Epidermal melanocyte (primary cell): Measurements from ENCODE around the gene HPD.

Source experiments
- DNase-seq: peaks from one replicate; pipeline ENCODE4 v3.0.0; 2011; ENCODE audit warnings: low spot score; ENCODE audit not compliant: insufficient read length

The HPD gene

DNA sequence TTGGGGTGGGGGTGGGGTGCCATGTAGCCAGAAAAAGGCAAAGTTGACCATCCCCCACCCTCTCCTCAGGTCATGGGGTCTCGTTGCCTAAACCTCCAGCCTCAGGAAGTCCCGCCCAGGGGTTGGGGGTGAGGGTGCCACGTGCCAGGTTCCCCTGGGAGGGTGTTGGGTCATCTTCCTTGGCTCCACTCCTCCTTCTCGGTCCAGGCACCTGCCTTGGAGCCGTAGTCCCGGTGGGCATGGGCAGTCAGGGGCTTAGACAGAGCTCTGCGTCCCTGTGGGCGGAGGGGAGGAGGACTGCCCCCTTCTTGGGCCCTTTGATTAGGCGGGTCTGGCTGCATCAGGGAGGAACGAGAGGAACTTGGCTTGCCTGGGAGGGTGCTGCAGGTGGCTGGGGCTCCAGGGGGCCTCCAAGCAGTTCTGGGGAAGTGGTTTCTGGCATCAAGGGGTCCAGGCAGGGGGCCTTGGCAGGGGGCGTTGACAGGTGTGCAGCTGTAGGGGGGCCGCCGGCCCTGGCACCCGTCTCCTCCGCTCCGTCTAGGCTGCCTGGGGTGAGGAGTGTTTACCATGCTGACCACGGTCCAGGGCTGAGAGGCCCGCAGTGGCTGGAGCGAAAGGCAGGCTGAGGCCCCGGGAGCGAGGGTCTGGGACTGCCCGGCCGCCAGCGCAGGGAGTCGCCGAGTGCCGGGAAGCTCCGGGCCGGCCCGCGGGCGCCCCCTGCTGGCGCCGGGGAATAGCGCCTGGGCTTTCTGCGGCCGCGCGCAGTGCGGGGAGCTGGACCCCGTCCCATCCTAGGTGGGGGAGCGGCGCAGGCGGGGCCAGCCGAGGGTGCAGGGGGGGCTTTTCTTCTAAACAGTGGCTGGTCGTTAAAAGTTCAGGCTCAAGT is 47.0 kb downstream of the HPD start:
- peak; percentile 90 for DNase-seq

DNA sequence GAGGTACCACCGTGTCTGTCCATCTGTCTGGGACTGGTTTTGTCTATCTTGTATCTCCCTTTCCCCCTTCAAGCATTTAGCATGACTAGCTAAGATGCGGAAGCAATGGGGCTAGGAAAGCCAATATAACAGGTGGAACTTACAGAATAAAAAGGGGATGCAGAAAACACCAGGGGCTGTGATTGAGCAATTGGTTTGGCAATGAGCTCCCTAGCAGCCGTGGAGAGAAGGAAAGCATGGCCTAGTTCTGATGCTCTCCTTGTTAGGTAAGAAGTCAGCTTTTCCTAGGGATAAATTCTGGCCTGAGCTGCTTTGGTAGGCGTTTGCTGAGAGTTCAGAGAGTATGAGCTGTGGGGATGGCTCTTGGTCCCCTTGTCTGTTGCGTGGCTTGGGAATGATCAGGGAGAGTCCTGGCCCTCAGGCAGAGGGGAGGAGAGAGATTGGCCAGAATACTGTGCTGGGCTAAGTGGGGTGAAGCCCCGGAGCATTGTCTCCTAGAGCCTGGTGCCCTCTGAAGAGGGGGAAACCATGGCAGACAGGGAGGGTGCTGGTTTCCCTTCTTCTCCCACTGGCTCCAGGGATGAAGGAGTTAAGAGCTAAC is 47.7 kb downstream of the HPD start:
- no peak for DNase-seq

DNA sequence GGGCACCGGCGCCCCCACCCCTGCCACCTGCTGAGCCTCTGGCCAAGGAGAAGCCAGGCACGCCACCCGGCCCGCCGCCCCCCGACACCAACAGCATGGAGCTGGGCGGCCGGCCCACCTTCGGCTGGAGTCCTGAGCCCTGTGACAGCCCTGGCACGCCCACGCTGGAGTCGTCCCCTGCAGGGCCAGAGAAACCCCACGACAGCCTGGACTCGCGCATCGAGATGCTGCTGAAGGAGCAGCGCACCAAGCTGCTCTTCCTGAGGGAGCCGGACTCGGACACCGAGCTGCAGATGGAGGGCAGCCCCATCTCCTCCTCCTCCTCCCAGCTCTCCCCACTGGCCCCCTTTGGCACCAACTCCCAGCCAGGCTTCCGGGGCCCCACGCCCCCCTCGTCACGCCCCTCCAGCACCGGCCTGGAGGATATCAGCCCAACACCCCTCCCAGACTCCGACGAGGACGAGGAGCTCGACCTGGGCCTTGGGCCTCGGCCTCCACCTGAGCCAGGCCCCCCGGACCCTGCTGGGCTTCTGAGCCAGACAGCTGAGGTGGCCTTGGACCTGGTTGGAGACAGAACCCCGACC is 48.3 kb downstream of the HPD start:
- no peak for DNase-seq

DNA sequence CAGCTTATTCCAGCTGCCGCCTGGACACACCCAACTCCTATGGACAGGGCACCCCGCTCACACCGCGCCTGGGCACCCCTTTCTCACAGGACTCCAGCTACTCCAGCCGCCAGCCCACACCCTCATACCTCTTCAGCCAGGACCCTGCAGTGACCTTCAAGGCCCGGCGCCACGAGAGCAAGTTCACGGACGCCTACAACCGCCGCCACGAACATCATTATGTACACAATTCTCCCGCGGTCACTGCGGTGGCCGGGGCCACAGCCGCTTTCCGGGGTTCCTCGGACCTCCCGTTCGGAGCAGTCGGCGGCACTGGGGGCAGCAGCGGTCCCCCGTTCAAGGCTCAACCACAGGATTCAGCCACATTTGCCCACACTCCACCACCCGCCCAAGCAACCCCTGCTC is 48.9 kb downstream of the HPD start:
- DNase-seq: no peak

DNA sequence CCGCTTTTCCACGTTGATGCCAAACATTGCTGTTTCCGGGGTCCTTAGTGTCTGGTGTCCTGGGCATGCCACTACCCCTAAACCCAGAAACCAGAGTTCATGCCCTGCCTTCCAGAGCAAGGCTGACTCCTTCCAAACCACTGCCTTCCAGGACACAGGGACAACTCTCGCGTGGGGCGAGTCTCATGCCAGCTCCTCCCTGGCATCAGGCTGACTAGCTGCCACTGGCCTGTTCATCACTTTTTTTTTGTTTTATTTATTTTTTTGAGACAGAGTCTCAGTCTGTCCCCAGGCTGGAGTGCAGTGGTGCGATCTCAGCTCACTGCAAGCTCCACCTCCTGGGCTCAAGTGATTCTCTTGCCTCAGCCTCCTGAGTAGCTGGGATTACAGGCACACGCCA is 50.0 kb downstream of the HPD start:
- DNase-seq: no peak

DNA sequence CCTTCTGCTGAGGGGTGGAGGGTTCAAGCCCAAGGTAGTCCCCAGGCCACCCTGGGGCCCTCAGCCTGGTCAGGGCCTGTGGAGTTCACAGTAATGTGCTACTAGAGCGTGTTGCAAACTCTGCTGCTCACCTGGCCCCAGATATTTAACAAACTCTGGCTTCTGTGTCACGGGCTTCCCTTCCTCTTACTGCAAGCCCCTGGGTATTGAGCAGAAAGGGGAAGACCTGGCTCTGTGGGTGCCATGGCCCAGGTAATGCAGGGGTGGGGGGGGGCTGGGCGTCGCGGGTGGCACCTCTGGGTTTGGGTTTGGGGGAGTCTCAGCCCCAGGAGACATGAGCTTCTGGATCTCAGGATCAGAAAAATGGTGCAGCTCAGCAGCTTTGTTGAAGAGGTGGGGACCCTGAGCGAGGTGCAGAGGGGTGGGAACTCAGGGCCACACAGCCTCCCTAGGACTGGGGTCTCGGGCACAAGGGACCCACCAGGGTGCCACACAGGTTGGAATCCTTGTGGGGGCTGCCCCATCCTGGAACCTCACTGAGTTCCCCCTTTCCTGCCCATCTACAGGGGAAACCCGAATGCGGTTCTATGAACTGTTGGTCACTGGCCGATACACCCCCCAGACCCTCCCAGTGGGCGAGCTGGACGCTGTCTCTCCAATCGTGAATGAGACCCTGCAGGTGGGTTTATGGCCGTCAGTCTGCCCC is 50.9 kb downstream of the HPD start:
- DNase-seq: no peak

DNA sequence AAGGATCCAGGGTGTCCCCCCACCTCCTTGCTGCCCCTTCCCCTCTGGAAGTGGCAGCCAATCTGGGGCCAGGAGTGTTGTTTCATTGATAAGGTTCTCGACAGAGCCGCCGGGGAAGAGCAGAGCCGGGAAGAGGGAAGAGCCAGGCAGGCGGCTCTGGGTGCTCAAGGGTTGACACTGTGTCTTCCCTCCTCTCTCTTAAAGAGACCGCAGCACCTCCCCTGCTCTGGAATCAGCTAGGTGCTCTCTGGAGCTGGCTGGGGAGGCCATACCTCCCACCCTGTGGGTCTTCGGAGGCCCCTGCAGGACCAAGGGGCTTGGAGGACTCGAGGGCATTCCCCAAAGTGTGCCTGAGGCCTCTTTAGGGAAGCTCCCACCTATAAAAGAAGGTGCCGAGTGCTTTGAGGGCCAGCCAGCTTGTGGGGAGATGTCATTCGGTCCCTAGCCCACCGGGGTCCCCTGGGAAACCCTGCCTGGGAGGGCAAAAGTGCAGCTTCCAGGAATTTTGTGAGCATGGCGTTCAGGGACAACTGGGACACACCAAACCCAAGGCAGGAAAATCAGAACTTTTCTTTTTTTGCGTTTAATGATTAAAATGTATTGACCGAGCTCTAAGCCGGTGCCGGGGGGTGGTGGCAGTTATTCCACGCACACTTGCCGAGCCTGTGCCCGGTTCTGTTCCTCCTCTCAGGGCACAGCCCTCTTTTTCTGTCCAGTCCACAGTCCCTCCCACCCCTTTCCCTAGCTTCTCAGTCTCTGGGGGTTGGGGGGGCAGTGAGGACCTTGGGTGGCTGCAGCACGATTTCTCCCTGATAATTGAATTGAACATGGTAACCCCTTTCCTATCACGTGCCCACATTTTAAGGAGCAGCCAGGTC is 51.9 kb downstream of the HPD start:
- DNase-seq: no peak

DNA sequence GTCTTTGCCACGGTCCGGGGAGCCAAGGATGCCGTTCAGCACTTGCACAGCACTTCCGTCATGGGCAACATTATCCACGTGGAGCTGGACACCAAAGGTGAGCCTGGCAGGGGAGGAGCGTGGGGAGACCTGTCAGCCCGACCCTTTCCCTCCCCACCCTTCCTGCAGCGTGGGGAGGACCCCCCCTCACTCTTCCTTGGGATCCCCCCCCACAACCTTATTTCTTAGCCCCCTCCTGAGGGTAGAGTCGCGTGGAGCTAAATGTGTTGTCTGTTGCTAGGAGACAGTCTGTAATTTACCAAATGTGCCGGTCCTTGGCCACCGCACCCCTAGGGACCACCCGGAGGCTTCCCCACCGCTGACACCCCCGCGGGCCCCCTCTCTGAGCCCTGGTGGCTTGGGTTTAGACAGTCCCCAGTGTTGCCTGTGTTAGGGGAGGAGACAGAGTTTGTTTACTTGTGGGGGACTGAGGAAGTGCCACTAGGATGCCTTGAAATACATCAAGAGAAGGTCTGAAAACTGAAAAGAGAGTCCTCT is 52.6 kb downstream of the HPD start:
- no peak for DNase-seq

DNA sequence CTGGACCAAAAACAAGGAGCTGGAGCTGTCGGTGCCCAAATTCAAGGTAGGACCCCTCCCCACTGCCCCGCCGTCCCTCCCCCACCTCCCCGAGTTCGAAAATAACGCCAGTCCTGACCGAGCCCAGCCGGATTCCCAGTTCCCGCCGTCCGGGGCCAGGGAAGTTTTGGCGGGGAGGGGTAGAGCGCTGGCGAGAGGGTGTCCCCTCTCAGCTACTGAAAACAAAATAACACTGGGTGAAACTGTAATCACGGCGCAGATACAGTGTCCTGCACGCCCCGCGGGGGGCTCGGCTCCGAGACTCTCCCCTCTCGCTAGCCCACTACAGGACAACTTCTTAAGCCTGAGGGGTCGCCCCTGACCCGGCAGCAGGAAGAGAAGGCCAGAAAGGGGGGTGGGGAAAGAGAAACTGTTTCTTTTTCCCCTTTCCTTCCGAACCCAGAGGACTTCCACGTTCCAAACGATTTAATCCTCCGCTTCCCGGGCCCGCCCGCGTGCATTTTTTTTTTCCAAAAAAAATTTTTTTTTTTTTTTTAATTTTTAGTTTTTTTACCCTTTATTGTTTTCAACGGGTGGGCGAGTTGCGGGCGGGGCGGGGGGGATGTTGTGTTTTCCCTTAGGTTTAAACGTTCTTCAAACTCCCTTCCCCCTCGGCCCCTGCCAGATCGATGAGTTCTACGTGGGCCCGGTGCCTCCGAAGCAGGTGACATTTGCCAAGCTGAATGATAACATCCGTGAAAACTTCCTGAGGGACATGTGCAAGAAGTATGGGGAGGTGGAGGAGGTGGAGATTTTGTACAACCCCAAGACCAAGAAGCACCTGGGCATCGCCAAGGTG is 53.3 kb downstream of the HPD start:
- peak; percentile 17 for DNase-seq

DNA sequence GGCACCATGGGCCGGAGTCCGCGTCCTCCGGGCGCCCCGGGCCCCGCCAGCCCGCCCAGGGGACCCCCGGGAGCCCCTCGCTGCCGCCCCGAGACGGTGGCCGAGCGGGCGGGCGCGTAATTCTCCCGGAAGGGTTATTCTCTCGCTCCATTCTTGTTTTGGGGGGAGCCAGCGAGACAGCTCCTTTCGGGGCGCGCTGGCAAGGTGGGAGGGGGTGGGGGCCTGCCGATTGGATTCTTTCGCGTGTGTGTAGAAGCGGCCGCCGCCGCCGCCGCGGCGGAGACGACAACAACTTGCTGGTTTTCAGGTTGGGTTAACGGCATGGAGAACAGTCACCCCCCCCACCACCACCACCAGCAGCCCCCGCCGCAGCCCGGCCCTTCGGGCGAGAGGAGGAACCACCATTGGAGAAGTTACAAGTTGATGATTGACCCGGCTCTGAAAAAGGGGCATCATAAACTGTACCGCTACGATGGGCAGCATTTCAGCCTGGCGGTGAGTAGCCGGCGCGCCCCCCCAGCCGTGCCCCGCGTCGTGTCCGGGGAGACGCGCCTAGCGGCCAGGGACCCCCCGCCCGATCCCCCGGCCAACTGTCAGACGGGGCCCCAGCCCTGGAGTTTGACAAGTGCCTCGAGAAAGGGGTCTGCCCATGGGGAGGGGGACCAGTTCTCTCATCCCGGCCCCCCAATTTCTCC is 54.1 kb downstream of the HPD start:
- DNase-seq: no peak

DNA sequence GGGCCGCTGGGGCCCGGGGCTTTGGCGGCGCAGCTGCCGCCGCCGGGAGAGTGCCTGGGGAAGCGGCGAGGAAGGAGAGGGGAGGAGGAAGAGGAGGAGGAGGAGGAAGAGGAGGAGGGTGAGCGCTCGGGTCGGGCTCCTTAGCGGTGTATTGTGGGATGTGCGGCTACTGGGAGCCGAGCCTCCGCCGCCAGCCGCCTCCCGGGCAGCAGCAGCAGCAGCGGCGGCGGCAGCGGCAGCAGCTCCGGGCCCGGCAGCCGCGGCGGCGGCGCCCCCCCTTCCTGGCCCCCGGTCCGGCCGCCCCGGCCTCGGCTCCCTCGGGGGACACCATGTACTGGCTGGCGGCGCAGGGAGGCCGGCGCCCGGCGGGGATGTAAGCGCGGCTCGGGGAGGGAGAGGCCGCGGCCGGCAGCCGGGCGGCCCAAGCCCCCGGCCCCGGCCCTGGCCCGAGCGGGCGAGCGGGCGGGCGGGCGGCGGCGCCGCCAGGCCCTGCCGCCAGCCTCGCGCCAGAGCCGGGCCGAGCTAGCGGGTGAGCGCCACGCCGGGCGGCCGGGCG is 54.7 kb downstream of the HPD start, which contains the start of gene SETD1B:
Gene SETD1B (plus strand): TSS at position 149 of the 556 bp plus-strand sequence. CDS start 729 bp downstream, outside the sequence.
- DNase-seq: no peak

DNA sequence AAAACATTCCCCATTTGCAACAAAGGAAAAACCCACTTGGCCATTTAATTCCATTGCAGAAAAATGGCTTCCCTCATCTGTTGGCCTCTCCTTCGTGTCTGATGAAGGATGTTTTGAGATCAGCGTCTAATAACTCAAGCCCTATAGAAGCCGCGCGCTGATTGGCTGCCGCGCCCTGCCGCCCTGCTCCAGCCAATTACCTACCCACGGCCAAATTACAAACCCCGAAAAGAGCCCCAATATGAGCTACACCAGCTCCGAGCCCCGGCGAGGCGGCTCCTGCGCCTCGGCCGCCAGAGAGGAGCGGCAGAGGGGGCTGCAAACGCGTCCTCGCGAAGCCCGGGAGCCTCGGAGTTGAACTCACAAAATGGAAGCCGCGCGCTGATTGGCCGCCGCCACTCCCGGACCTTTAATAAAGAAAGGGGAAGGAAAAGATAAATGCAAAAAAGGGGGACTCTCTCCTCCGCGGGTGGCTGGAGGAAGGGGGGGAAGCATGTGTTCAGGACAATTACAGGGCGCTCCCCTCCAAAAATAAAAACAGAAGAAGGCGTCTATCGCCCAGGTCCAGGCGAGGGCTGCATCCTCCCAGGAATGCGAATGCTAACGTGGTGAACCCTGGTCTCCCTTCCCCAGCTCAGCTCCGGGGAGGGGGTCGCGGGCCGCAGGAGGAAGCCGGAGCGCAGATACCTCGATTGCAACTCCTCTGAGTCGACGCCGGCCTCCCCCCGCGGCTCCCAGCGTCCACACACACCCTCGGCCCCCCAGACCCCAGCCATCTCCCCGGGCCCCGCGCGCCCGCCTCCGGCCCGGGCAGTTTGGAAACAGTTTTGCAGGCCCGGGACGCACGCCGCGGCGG is 55.6 kb downstream of the HPD start:
- peak; percentile 99 for DNase-seq

DNA sequence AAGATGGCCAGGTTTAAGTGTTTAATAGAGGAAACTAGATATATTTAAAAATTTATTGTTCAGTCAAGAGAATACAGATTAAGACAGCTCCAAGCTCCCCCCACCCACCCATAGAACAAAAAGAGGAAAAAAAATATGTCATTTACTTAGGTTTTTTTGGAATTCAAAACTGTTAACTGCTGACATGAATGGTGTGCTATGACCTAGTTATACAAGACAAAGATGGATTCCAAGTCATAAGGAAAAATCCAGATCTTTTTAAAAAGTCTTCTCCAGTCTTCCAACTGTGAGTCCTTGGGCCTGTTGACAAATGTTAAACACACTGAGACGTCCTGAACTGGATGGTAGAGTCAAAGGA is 56.2 kb downstream of the HPD start:
- DNase-seq: no peak

DNA sequence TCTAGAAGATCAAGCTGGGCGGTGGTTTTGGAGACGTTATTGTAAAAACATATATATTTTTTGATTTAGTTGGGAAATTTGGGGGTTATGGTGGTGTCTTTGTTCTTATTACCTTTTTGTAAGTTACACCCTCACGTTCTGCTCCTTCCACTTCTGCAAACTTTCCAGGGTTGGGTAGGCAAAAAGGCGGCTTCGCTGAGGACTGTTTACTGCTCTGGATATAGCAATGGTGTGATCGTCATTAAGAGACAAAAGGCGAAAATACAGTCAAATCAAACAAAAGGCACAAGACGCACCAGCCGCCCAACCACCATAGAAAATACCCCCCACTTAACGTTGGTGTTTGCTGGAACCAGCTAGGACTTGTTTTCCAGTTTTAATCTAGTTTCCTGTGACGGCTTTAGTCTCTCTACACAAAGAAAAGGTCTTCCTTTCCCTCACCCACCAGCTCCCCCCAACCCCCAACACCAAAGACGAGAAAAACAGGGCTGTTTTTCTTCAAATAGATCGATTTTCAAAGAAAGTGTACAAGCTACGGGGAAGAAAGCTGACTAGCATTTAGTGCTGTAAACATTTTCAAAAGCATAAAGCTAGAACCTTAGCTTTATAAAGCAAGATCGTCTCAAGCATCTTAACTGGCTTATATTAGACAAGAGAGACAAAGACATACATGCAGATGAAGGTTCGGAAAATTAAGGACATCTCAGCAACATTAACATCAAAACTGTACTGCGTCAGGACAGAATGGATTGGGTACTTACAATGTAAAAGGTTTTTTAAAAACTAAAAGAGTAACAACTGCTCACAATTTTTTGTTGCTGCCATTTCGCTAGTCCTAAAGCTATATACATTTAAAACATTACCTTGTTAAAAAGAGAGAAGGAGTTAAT is 56.8 kb downstream of the HPD start:
- no peak for DNase-seq

DNA sequence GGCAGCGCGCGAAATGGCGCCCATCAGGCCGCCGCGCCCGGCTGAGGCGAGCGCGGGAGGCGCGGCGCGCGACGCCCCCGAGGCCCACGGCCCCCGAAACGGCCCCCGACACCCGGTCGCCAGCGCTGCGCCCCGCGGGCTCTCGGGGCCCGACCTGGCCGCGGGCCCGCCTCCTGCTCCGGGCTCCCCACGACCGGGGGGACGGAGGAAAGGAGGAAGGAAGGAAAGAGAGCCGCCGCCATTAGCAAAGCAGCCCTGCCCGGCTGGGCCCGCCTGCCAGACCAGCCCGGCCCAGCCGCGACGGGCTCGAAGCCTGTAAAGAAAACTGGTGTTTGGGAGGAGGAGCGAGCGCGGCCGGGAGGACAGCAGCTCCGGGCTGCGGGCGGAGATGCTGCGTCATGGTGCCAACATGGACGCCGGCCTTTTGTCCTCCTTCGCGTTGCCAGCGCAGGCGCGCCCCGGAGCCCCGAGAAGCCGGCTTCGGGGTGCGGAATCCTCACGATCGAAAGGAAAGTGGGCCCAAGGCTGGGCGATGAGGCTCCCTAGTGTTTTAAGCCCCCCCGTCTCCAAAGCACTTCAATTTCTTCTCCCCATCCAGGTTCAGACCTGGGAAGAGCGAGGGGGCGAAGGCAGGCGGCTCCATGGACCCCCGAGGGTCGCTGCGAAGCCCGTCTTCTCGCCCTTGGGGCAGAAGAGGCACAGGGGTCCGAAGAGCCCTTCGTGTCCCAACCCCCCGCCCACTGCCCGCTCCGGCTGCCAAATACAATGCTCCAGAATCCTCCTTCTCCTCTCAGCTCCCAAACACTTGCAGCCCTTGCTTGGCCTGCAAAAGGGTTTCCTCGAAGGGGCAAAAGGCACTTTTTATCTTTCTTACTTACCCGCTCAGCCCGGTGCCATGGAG is 57.7 kb downstream of the HPD start:
- peak; percentile 63 for DNase-seq
